Left forelimb (tissue), 1 donor: ENCODE data around the gene BPIFB6.

Experiments
- DNase-seq: peaks from one replicate; pipeline ENCODE4 v3.0.0-alpha.2; 2018; ENCODE audit warnings: low spot score

Gene BPIFB6

GRCh38 chr20:33016581-33017109 lies 14.8 kb upstream of the BPIFB6 start:
- no peak for DNase-seq

- DNase-seq, result no peak
Measured at GRCh38 chr20:33017542-33017941, 13.9 kb upstream of the BPIFB6 start.

DNA sequence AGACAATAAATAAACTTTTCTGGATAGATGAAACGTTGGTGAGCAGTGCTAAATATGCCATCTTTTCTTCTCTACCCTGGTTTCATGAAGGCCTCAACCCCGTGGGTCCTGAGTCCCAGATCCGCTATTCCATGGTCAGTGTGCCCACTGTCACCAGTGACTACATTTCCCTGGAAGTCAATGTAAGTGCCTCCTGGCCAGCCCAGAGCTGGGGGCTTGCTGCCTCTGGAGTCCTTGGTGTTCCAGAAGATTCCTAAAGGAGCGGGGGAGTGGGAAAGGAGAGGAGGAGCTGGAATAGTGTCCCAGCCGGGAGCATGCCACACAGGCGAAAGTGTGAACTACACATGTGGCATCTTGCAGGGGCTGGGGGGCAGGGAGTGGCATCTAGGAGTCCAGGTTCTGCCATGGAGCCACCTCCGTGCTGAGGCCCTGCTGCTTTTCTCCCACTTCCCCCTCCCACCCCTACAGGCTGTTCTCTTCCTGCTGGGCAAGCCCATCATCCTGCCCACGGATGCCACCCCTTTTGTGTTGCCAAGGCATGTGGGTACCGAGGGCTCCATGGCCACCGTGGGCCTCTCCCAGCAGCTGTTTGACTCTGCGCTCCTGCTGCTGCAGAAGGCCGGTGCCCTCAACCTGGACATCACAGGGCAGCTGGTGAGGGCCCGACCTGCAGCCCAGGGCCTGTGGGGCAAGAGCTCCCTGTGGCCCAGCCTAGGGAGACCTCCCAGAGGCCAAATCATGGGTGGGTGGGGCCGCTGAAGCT lies 13.1 kb upstream of the BPIFB6 start:
- DNase-seq, result no peak

- no peak for DNase-seq
Measured at GRCh38 chr20:33019465-33020277, 11.8 kb upstream of the BPIFB6 start.

GRCh38 chr20:33020278-33021161 lies 10.9 kb upstream of the BPIFB6 start:
- DNase-seq, result no peak

DNA sequence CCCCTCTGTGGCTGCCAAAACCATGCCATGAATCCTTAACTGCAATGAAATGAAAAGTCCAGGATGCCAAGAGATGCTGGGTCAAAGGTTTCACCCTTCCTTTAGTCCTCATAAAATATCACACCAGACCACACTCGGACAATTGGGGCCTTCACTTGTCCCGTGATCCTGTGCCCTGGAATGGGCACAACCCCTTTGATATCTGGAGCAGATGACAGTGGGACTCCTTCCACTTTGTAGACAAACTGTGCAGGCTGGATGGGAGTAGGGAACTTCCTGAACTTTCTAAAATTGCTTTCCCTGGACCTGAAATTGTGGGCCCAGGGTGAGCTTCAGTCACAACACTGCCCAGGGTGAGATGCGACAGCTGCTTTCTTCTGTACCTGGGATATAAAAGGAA lies 9.6 kb upstream of the BPIFB6 start:
- no peak for DNase-seq

- DNase-seq, result no peak
Measured at GRCh38 chr20:33022289-33022688, 9.2 kb upstream of the BPIFB6 start.

- no peak for DNase-seq
Measured at GRCh38 chr20:33022694-33023438, 8.6 kb upstream of the BPIFB6 start.

GRCh38 chr20:33023439-33024242 lies 7.8 kb upstream of the BPIFB6 start:
- no peak for DNase-seq

DNA sequence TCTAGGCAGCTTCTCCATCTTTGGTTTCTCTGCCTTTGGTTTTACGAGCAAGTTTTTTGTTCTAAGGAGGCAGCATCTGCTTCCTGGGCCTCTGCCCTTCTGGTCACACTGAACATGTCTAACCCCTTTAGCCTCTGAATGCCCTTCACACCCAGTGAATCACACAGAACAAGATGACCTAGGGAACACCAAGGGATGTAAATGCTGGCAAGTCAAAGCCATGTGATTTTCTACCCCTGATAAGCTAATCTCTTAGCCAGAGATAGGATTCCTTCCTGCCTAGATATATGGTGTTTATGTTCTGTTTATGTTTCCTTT lies 7.2 kb upstream of the BPIFB6 start:
- no peak for DNase-seq

GRCh38 chr20:33024609-33025317 lies 6.7 kb upstream of the BPIFB6 start:
- DNase-seq, result no peak

- DNase-seq, result no peak
Measured at GRCh38 chr20:33025318-33025876, 6.1 kb upstream of the BPIFB6 start.

GRCh38 chr20:33026072-33026778 lies 5.2 kb upstream of the BPIFB6 start:
- DNase-seq, result no peak

DNA sequence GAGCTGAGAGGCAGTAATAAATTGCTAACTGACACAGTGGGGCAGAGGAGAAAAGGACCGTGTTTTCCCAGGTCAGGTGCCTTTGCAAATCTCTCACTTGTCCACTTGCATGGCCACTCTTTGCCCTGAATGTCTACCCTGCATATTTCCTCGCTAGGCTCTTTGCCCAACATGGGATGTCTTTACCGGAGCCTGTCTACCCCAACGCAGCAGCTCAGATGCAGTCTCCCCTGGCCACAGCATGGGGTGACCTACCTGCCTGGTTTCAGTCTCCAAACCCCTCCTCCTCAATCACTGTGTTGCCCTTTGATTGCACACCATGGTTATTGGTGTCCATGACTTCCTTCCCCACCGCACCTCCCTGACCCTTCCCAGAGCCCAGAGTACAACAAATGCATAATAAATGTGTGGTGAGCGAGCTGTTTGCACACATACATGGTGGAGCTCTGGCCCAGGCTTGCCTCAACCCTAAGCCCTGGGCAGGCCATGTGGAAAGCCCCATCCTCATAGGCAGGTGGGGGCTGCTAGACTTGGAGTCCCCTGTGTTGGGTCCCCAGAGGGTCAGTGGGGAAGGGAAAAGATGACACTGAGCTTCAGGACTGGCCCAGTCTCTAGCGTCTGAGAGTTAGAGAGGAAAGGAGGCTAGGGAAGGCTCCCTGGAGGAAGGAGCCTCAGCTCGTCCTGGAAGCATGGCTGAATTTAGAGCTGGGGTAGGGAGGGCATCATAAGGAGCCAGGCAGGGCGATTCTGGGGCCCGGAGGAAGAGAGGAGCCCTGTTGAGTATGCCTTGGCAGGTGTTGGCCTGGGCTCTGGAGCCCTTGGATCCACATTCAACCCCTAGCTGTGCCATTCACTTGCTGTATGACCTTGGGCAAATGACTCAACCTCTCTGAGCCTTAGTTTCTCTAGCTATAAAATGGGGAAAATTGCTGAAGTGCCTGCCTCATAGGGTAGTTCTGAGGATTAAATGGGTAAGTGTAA lies 4.4 kb upstream of the BPIFB6 start:
- DNase-seq, result no peak

DNA sequence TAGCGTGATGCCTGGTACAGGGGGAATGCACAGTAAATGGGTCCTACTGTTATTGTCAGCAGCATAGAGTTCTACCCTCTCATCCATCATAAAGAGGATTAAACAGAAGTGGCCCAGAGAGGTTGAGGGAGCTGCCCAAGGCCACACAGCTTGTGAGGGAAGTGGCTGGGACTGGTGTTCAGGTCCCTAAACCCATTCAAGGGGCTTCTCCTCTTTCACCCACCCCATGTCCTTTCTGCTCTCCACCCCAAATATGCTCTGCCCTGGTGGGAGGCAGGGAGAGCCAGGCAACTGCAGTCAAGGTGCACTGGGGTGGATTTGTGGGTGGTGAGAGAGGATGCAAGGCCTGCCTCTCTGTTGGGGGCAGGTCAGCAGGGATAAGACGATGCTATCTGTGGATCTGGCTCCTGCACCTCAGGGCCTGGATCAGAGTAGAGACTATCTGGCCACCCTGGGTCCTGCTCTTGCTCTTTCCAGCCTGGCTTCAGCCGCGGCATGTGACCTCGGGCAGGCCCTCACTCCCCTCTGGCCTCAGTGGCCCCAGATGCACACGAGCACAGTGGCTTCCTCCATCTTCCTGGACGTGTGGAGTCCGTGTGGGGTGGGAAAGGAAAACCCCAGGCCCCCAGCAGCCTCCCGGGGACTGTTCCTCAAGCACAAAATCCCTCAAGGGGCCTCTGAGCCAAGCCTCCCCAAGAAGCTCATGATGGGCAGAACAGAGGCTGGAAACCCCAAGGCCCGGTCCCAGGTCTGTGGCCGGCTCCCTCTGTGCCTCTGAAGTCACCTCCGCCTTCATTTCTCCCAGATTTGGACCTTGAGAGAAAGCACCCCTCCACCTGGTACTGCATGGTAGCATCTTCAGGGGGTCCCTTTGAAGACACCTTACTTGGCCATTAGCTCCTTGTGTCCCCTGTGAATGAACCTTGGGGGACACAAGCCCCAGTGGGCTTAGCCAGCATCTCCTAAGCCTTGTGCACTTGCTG lies 3.4 kb upstream of the BPIFB6 start:
- no peak for DNase-seq

DNA sequence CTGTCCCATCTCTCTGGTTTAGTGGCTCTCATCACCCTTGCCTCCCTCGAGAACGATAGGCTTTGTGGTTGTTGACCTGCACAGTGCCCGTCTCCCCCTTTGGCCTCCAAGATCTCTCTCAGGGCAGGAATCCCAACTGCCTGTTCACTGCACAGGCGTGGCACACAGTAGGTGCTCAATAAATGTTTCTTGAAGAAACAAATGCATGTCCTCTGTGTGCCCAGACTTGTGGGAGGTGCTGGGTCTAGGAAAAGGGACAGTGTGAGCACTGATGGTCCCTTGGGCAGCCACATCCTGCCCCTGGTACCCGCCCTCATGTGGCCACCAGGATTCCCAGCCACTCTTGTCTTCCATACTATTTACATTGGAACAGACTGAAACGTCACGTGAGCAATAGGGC lies 2.6 kb upstream of the BPIFB6 start:
- no peak for DNase-seq

DNA sequence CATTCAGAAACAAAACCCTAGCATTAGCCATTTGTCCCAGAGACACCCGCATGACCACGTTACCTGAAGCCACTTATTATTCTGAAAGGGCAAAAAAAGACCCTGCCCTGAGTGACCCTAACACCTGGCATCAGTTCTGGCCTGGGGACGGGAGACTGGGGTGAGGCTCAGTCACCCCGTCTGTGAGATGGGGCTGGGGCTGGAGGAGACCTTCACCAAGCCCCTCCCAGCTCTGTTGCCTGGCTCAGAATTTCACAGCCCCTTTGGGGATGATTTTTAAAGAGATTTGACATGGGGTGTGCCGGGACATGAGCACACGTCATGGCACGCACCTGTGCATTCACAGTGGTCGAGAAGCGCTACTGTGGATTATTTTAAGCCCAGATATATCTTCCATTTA lies 1.4 kb upstream of the BPIFB6 start:
- DNase-seq, result no peak
